ENCODE measurements around the gene GADD45G. TPM values are rescaled to one million over a fixed set of nuclear protein-coding genes. Genes with fewer than 3 reads are reported as not detected.

The GADD45G gene
- total RNA-seq, 1 experiment from 2014 or later = 10.6 TPM

DNA sequence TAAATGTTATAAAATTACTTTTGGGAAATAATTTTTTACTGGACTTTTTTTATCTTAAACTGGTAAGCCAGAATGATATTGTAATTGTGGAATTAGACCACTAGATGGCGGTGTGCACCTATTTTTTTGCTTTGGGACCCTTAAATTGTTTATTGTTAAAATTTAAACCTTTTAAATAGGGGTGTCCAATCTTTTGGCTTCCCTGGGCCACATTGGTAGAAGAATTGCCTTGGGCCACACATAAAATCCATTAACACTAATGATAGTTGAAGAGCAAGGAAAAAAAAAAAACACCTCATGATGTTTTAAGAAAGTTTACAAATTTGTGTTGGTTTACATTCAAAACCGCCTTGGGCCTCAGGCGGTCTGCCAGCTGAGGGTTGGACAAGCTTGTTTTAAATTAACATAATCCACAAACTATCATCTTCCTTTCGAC lies 28.4 kb upstream of the GADD45G start:
- POLR2A ChIA-PET = interaction anchor here (1.2 kb wide), 1 partner anchor 16 kb away, joined by 3 read pairs; no protein-coding TSS in a partner anchor
- no peak overlapping the region for H3K27ac Mint-ChIP-seq
- H3K4me3 Mint-ChIP-seq = no peak overlapping the region
- ATAC-seq = no peak
- no peaks in the 10 kb centered on the region for H3K4me1 Mint-ChIP-seq
- H3K36me3 Mint-ChIP-seq = no peaks in the 10 kb centered on the region
- H3K9me3 Mint-ChIP-seq = peaks cover 5% of the 10 kb centered on the region
- CTCF ChIA-PET = interaction anchor here (1.1 to 7.0 kb wide), 6 partner anchors 12 to 527 kb away, joined by 3 to 123 read pairs (median 4); no protein-coding TSS in a partner anchor
- no peaks in the 10 kb centered on the region for H3K27me3 Mint-ChIP-seq (ENCODE audit: low read depth)
- DNase-seq (ENCODE audit: low spot score) = no peak
- TF ChIP-seq, protein P1, sequence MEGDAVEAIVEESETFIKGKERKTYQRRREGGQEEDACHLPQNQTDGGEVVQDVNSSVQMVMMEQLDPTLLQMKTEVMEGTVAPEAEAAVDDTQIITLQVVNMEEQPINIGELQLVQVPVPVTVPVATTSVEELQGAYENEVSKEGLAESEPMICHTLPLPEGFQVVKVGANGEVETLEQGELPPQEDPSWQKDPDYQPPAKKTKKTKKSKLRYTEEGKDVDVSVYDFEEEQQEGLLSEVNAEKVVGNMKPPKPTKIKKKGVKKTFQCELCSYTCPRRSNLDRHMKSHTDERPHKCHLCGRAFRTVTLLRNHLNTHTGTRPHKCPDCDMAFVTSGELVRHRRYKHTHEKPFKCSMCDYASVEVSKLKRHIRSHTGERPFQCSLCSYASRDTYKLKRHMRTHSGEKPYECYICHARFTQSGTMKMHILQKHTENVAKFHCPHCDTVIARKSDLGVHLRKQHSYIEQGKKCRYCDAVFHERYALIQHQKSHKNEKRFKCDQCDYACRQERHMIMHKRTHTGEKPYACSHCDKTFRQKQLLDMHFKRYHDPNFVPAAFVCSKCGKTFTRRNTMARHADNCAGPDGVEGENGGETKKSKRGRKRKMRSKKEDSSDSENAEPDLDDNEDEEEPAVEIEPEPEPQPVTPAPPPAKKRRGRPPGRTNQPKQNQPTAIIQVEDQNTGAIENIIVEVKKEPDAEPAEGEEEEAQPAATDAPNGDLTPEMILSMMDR (IDR thresholded peaks at IDR 0.05) = peak; percentile 68
- TF ChIP-seq ZNF232 (CRISPR knock-in tag; IDR thresholded peaks at IDR 0.05) = no peak

GRCh38 chr9:89577363-89577762 lies 27.4 kb upstream of the GADD45G start:
- DNase-seq (ENCODE audit: low spot score) = no peak
- H3K9me3 Mint-ChIP-seq = peaks cover 5% of the 10 kb centered on the region
- H3K27me3 Mint-ChIP-seq (ENCODE audit: low read depth) = no peaks in the 10 kb centered on the region
- no peak for ATAC-seq
- H3K4me3 Mint-ChIP-seq = no peak overlapping the region
- ChIA-PET CTCF (interaction anchor here (7.0 kb wide), 1 partner anchor 15 kb away, joined by 123 read pairs; no protein-coding TSS in a partner anchor), POLR2A (no interaction called here)
- no peaks in the 10 kb centered on the region for H3K36me3 Mint-ChIP-seq
- H3K4me1 Mint-ChIP-seq = no peaks in the 10 kb centered on the region
- H3K27ac Mint-ChIP-seq = no peak overlapping the region
- TF ChIP-seq ZNF512 (CRISPR knock-in tag; IDR thresholded peaks at IDR 0.05; ENCODE audit: borderline replicate concordance) (no peak), TEAD4 (CRISPR knock-in tag; IDR thresholded peaks at IDR 0.05) (no peak), TCF7 (CRISPR knock-in tag; IDR thresholded peaks at IDR 0.05; ENCODE audit: low read depth) (no peak), OVOL2 (CRISPR knock-in tag; IDR thresholded peaks at IDR 0.05; ENCODE audit: borderline replicate concordance) (no peak), GRHL2 (CRISPR knock-in tag; IDR thresholded peaks at IDR 0.05; ENCODE audit: insufficient replicate concordance, severe bottlenecking) (no peak), FOXP4 (CRISPR knock-in tag; IDR thresholded peaks at IDR 0.05) (no peak), EMX1 (CRISPR knock-in tag; IDR thresholded peaks at IDR 0.05) (no peak), E2F1 (CRISPR knock-in tag; IDR thresholded peaks at IDR 0.05) (no peak)
- TF ChIP-seq, protein P2, sequence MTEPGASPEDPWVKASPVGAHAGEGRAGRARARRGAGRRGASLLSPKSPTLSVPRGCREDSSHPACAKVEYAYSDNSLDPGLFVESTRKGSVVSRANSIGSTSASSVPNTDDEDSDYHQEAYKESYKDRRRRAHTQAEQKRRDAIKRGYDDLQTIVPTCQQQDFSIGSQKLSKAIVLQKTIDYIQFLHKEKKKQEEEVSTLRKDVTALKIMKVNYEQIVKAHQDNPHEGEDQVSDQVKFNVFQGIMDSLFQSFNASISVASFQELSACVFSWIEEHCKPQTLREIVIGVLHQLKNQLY (CRISPR knock-in tag; IDR thresholded peaks at IDR 0.05) = no peak
- TF ChIP-seq, protein P3, sequence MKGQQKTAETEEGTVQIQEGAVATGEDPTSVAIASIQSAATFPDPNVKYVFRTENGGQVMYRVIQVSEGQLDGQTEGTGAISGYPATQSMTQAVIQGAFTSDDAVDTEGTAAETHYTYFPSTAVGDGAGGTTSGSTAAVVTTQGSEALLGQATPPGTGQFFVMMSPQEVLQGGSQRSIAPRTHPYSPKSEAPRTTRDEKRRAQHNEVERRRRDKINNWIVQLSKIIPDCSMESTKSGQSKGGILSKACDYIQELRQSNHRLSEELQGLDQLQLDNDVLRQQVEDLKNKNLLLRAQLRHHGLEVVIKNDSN (CRISPR knock-in tag; IDR thresholded peaks at IDR 0.05) = no peak

- Mint-ChIP-seq H3K27me3 (ENCODE audit: low read depth) (no peaks in the 10 kb centered on the region; the same call in none of the 2 replicates), H3K36me3 (no peaks in the 10 kb centered on the region; the same call in 1 of the 2 replicates), H3K9me3 (peaks cover 23% of the 10 kb centered on the region), H3K4me3 (no peak overlapping the region), H3K27ac (no peak overlapping the region), H3K4me1 (no peaks in the 10 kb centered on the region)
- ATAC-seq = no peak
- ChIA-PET CTCF (interaction anchor here (1.2 to 5.1 kb wide), 2 partner anchors 14 kb away, joined by 4 to 35 read pairs; no protein-coding TSS in a partner anchor), POLR2A (no interaction called here)
- DNase-seq (ENCODE audit: low spot score) = no peak
- TF ChIP-seq, protein P4, sequence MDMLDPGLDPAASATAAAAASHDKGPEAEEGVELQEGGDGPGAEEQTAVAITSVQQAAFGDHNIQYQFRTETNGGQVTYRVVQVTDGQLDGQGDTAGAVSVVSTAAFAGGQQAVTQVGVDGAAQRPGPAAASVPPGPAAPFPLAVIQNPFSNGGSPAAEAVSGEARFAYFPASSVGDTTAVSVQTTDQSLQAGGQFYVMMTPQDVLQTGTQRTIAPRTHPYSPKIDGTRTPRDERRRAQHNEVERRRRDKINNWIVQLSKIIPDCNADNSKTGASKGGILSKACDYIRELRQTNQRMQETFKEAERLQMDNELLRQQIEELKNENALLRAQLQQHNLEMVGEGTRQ (CRISPR knock-in tag; IDR thresholded peaks at IDR 0.05) = no peak
- TF ChIP-seq NR2C2 (CRISPR knock-in tag; IDR thresholded peaks at IDR 0.05) (no peak), ESRRA (CRISPR knock-in tag; IDR thresholded peaks at IDR 0.05; ENCODE audit: borderline replicate concordance) (no peak), FOXP4 (CRISPR knock-in tag; IDR thresholded peaks at IDR 0.05) (no peak), NR3C1 (CRISPR knock-in tag; conservative IDR thresholded peaks at IDR 0.05; ENCODE audit: low read depth) (no peak), EMX1 (CRISPR knock-in tag; IDR thresholded peaks at IDR 0.05) (no peak)
- TF ChIP-seq, protein P5, sequence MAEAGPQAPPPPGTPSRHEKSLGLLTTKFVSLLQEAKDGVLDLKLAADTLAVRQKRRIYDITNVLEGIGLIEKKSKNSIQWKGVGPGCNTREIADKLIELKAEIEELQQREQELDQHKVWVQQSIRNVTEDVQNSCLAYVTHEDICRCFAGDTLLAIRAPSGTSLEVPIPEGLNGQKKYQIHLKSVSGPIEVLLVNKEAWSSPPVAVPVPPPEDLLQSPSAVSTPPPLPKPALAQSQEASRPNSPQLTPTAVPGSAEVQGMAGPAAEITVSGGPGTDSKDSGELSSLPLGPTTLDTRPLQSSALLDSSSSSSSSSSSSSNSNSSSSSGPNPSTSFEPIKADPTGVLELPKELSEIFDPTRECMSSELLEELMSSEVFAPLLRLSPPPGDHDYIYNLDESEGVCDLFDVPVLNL (CRISPR knock-in tag; IDR thresholded peaks at IDR 0.05; ENCODE audit: borderline replicate concordance, low read depth) = no peak
Observed at GRCh38 chr9:89579741-89580385, 24.9 kb upstream of the GADD45G start.
